K562 (cell line): Measurements from ENCODE around the gene RBMS3. TPM values are rescaled to one million over a fixed set of nuclear protein-coding genes. Genes with fewer than 3 reads are reported as not detected.

Experiments used
- ATAC-seq: fragments of 200-7000 bp; cut with Tn5 transposase; 3 replicates; pipeline ENCODE4 v1.9.1; 2020; ENCODE audit warnings: moderate library complexity
- BruUV-seq: library from RNA; stranded (reverse); fragments of 400-500 nt; replicated peaks from 2 replicates; lab custom pipeline; 2021; lab: Mats Ljungman, UMichigan
- CTCF ChIA-PET: fragments of 300-600 bp; formaldehyde crosslinking; extraction: SDS; loops from one replicate; lab custom pipeline; 2021; ENCODE audit warnings: low intra/inter-chr PET ratio; lab: Yijun Ruan, JAX
- POLR2A ChIA-PET: fragments of 300-600, 350-650 bp; sonication (Branson Sonifier 250); formaldehyde crosslinking; extraction: SDS; loops from one replicate; lab custom pipeline; 2021; ENCODE audit warnings: antibody characterized with exemption, inconsistent platforms; lab: Yijun Ruan, JAX
- DNase-seq, 4 experiments: peaks; one replicate each; pipeline versions ENCODE4 v3.0.0 to v3.0.0-alpha.2; 2011 to 2018; ENCODE audit warnings: low spot score in 3 of 4, mixed read lengths in 3 of 4; ENCODE audit errors: extremely low read depth in 1 of 4
- FAIRE-seq: peaks from 2 replicates; lab custom pipeline; 2011; peaks lifted over from hg19 to GRCh38; lab: Jason Lieb, UNC
- H2AFZ ChIP-seq: 2 replicates; pipeline ENCODE4 v1.6.0; 2011; ENCODE audit warnings: low read depth, low read length, control low read depth, inconsistent platforms
- H3K27ac ChIP-seq: fragments of 200-600 bp; 3 replicates; pipeline ENCODE4 v1.8.0; 2011; ENCODE audit warnings: low read depth, mild to moderate bottlenecking, control low read depth, inconsistent platforms, low read length, moderate library complexity, mixed read lengths; ENCODE audit errors: extremely low read depth
- H3K27me3 ChIP-seq, 2 experiments: fragments of 300-600 bp in 1 of 2; 2 replicates in 1 of 2; 3 replicates in 1 of 2; pipeline versions ENCODE4 v1.6.0 to v1.8.0; 2011; ENCODE audit warnings: inconsistent platforms in 2 of 2, low read length in 2 of 2, mild to moderate bottlenecking in 1 of 2, mixed read lengths in 1 of 2, moderate library complexity in 1 of 2; ENCODE audit not compliant: control insufficient read depth in 2 of 2, insufficient read depth in 2 of 2
- H3K36me3 ChIP-seq: fragments of 300-600 bp; 3 replicates; pipeline ENCODE4 v1.8.0; 2011; ENCODE audit warnings: mild to moderate bottlenecking, low read length, inconsistent platforms; ENCODE audit not compliant: control insufficient read depth, insufficient read depth
- H3K4me1 ChIP-seq, 2 experiments: fragments of 200-600 bp in 1 of 2; replicated peaks in 1 of 2; 2 replicates in 1 of 2; 3 replicates in 1 of 2; pipeline versions ENCODE4 v1.5.1 to v1.8.0; 2011; ENCODE audit warnings: inconsistent platforms in 2 of 2, low read length in 2 of 2, mild to moderate bottlenecking in 1 of 2, mixed read lengths in 1 of 2, moderate library complexity in 1 of 2; ENCODE audit not compliant: control insufficient read depth in 2 of 2, insufficient read depth in 2 of 2
- H3K4me2 ChIP-seq: 2 replicates; pipeline ENCODE4 v1.6.1; 2011; ENCODE audit warnings: low read length, control low read depth, inconsistent platforms, mixed read lengths; ENCODE audit not compliant: insufficient read depth
- H3K4me3 ChIP-seq: fragments of 200-600 bp; sonication (generic), shearing (Covaris generic); 2 replicates; pipeline ENCODE4 v1.5.1; 2016; ENCODE audit warnings: control low read depth, inconsistent platforms
- H3K79me2 ChIP-seq: fragments of 200-600 bp; 3 replicates; pipeline ENCODE4 v1.8.0; 2011; ENCODE audit warnings: low read length, inconsistent platforms; ENCODE audit not compliant: control insufficient read depth, insufficient read depth
- H3K9ac ChIP-seq, 2 experiments: 2 replicates each; pipeline versions ENCODE4 v1.6.0 to v1.6.1; 2011; ENCODE audit warnings: low read depth in 2 of 2, low read length in 2 of 2, control low read depth in 1 of 2, inconsistent platforms in 1 of 2, mild to moderate bottlenecking in 1 of 2, mixed read lengths in 1 of 2; ENCODE audit not compliant: insufficient read depth in 1 of 2
- H3K9me1 ChIP-seq: one replicate; pipeline ENCODE4 v1.6.0; 2011; ENCODE audit warnings: inconsistent platforms, mild to moderate bottlenecking, low read length, moderate library complexity; ENCODE audit not compliant: control insufficient read depth, insufficient read depth
- H3K9me3 ChIP-seq: replicated peaks from 2 replicates; pipeline ENCODE4 v1.5.1; 2011; ENCODE audit warnings: low read depth, low read length, inconsistent platforms; ENCODE audit not compliant: control insufficient read depth, insufficient read depth
- H4K20me1 ChIP-seq: replicated peaks from 2 replicates; pipeline ENCODE4 v1.6.1; 2011; ENCODE audit warnings: low read length, inconsistent platforms, mixed read lengths; ENCODE audit not compliant: control insufficient read depth, insufficient read depth
- DIDO1 ChIP-seq: fragments of 450-650 bp; IDR thresholded peaks from 2 replicates; pipeline ENCODE4 v1.6.1; 2016; ENCODE audit warnings: low read depth, missing biosample characterization, missing genetic modification characterization
- ID3 ChIP-seq, 2 experiments: fragments of 250-450 bp in 1 of 2; fragments of 450-650 bp in 1 of 2; sonication (Bioruptor Pico) in 1 of 2; IDR thresholded peaks; 2 replicates each; pipeline versions ENCODE4 v1.6.1 to v1.8.0; 2016 to 2021; ENCODE audit warnings: mild to moderate bottlenecking in 2 of 2, moderate library complexity in 2 of 2, missing compliant biosample characterization in 1 of 2, missing genetic modification characterization in 1 of 2
- ILF3 ChIP-seq: fragments of 450-650 bp; IDR thresholded peaks from 2 replicates; pipeline ENCODE4 v1.6.1; 2018; ENCODE audit warnings: antibody characterized with exemption, mild to moderate bottlenecking, moderate library complexity, borderline replicate concordance
- NCOA4 ChIP-seq: fragments of 450-650 bp; IDR thresholded peaks from 2 replicates; pipeline ENCODE4 v1.6.1; 2018; ENCODE audit warnings: mild to moderate bottlenecking; ENCODE audit not compliant: partially characterized antibody
- NFE2 ChIP-seq: IDR thresholded peaks from 2 replicates; pipeline ENCODE4 v1.6.1; 2014; ENCODE audit warnings: antibody characterized with exemption, low read depth
- NR4A1 ChIP-seq, 2 experiments: fragments of 250-450 bp in 1 of 2; fragments of 450-650 bp in 1 of 2; sonication (Bioruptor Pico) in 1 of 2; IDR thresholded peaks; 2 replicates each; pipeline versions ENCODE4 v1.4.0 to v1.6.1; 2016 to 2020; ENCODE audit warnings: mild to moderate bottlenecking in 2 of 2, missing compliant biosample characterization in 1 of 2, missing genetic modification characterization in 1 of 2, moderate library complexity in 1 of 2
- RHOXF2B ChIP-seq: fragments of 250-450 bp; sonication (Bioruptor Pico); conservative IDR thresholded peaks from 2 replicates; pipeline ENCODE4 v1.5.1; 2021
- RNF219 ChIP-seq: fragments of 250-450 bp; sonication (Bioruptor Pico); IDR thresholded peaks from 2 replicates; pipeline ENCODE4 v1.5.0; 2022; ENCODE audit warnings: mild to moderate bottlenecking
- ZNF239 ChIP-seq: fragments of 250-450 bp; sonication (Bioruptor Pico); IDR thresholded peaks from 2 replicates; pipeline ENCODE4 v1.4.0; 2020; ENCODE audit warnings: mild to moderate bottlenecking
- ZNF785 ChIP-seq: fragments of 250-450 bp; sonication (Bioruptor Pico); IDR thresholded peaks from 2 replicates; pipeline ENCODE4 v1.4.0; 2020; ENCODE audit warnings: mild to moderate bottlenecking
- WGBS: fragments of 100-300 bp; shearing (Covaris generic); methylation state at CpG from one replicate; pipeline ENCODE4 v1.1.6; 2016; ENCODE audit warnings: low coverage, mixed read lengths; ENCODE audit not compliant: insufficient coverage; ENCODE audit errors: missing lambda C conversion rate; 5-methylcytosine and 5-hydroxymethylcytosine counted together
- in situ Hi-C: fragments of 300-500 bp; cut with MboI; formaldehyde crosslinking; loops from 4 replicates; pipeline ENCODE4 v1.15.0; 2018; ENCODE audit warnings: inconsistent platforms, mixed read lengths
- intact Hi-C: fragments of 100-400 bp; cut with micrococcal nuclease; formaldehyde crosslinking; loops from 2 replicates; pipeline ENCODE4 v1.14.2; 2022
- polyA plus RNA-seq, 8 experiments: library from polyadenylated mRNA; depleted of rRNA in 4 of 8; stranded (reverse) in 5 of 8; unstranded in 3 of 8; fragments of >200 nt; fragmentation: Nextera tagmentation in 2 of 8; fragmentation: Illumina TruSeq in 1 of 8; extraction: Ambion mirVana in 2 of 8; extraction: Trizol in 1 of 8; gene quantifications; 2 replicates each; pipeline versions ENCODE4 v1.2.1 to v1.2.3, GENCODE V29; 2011 to 2014; ENCODE audit warnings: inconsistent platforms in 1 of 8, missing spikeins in 1 of 8
- total RNA-seq, 7 experiments: library from RNA; depleted of rRNA in 6 of 7; stranded (reverse); fragments of >200 nt in 6 of 7; fragmentation: Illumina TruSeq in 2 of 7; extraction: Trizol in 2 of 7; gene quantifications; 2 replicates each; pipeline versions ENCODE4 v1.2.1 to v1.2.3, GENCODE V29; 2011 to 2021; ENCODE audit warnings: low replicate concordance in 1 of 7
- TF ChIP-seq, protein P1 (sequence below): sonication (generic); formaldehyde crosslinking; IDR thresholded peaks from 2 replicates; pipeline ENCODE4 v1.8.1; 2022; ENCODE audit warnings: missing genetic modification reagents
- TF ChIP-seq, protein P2 (sequence below): fragments of 450-650 bp; formaldehyde crosslinking; IDR thresholded peaks from 2 replicates; pipeline ENCODE4 v1.4.0; 2020; ENCODE audit warnings: mild to moderate bottlenecking, moderate library complexity
- TF ChIP-seq, protein P3 (sequence below): sonication (generic); formaldehyde crosslinking; IDR thresholded peaks from 2 replicates; pipeline ENCODE4 v1.8.1; 2023; ENCODE audit warnings: mild to moderate bottlenecking, missing genetic modification reagents

RBMS3 gene
- total and polyA plus RNA-seq, 9 of the 15 experiments (the other 6 are each of a cell fraction or from before 2014, with no cell fraction given) = 0.20 TPM; not detected in 8

DNA sequence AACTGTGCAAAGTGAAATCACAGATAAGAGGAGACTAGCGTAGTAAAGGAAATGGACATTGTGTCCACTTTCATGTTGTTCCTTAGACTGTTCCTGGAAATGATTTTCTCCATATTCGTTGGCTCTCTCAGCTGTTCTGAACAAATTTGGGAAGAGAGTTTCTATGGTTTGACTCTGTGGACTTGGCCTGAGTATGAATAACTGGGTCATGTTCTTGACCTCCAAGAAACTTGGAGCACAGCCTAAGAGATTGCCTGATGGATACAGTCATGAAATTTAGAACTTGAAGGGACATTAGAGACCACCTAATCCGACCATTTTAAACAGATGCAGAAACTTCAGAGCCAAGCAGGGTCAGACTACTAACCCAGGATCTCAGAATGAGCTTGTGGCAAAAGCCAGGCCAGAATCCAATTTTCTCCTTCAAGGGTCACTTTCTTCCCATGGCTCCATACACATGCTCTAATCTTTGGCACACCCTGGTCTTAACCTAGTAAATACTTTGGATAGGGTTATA is 430.4 kb downstream of the RBMS3 start:
- Histone ChIP-seq H3K36me3 (no peaks in the 10 kb centered on the region), H3K4me2 (no peak overlapping the region), H3K9ac (no peak overlapping the region), H2AFZ (no peak overlapping the region), H3K27ac (no peak overlapping the region), H3K4me1 (no peaks in the 10 kb centered on the region), H3K4me3 (no peak overlapping the region), H3K9me1 (no peaks in the 10 kb centered on the region), H3K9me3 (no peaks in the 10 kb centered on the region; the same call in 1 of the 2 replicates), H3K79me2 (no peaks in the 10 kb centered on the region), H3K27me3 (no peaks in the 10 kb centered on the region), H4K20me1 (no peaks in the 10 kb centered on the region)
- in situ Hi-C loops = no loop called here
- ChIA-PET POLR2A (no interaction called here), CTCF (no interaction called here)
- 1% methylated on average over 3 of the region's 3 CpGs for WGBS
- intact Hi-C loops = no loop called here
- no peak for ATAC-seq
- no TSS peak for BruUV-seq
- TF ChIP-seq ZNF785 (CRISPR knock-in tag) (no peak), NCOA4 (no peak), DIDO1 (tag) (no peak), ID3 (CRISPR knock-in tag; IDR thresholded peaks at IDR 0.05) (no peak), ID3 (tag; IDR thresholded peaks at IDR 0.05) (no peak), ZNF239 (CRISPR knock-in tag) (no peak), ILF3 (no peak), NR4A1 (CRISPR knock-in tag; IDR thresholded peaks at IDR 0.05) (no peak), NR4A1 (tag; IDR thresholded peaks at IDR 0.05) (no peak), RHOXF2B (CRISPR knock-in tag) (no peak), RNF219 (CRISPR knock-in tag) (no peak), NFE2 (no peak)
- TF ChIP-seq, protein P1, sequence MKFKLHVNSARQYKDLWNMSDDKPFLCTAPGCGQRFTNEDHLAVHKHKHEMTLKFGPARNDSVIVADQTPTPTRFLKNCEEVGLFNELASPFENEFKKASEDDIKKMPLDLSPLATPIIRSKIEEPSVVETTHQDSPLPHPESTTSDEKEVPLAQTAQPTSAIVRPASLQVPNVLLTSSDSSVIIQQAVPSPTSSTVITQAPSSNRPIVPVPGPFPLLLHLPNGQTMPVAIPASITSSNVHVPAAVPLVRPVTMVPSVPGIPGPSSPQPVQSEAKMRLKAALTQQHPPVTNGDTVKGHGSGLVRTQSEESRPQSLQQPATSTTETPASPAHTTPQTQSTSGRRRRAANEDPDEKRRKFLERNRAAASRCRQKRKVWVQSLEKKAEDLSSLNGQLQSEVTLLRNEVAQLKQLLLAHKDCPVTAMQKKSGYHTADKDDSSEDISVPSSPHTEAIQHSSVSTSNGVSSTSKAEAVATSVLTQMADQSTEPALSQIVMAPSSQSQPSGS = no peak
- TF ChIP-seq, protein P2, sequence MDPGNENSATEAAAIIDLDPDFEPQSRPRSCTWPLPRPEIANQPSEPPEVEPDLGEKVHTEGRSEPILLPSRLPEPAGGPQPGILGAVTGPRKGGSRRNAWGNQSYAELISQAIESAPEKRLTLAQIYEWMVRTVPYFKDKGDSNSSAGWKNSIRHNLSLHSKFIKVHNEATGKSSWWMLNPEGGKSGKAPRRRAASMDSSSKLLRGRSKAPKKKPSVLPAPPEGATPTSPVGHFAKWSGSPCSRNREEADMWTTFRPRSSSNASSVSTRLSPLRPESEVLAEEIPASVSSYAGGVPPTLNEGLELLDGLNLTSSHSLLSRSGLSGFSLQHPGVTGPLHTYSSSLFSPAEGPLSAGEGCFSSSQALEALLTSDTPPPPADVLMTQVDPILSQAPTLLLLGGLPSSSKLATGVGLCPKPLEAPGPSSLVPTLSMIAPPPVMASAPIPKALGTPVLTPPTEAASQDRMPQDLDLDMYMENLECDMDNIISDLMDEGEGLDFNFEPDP (CRISPR knock-in tag) = no peak
- TF ChIP-seq, protein P3, sequence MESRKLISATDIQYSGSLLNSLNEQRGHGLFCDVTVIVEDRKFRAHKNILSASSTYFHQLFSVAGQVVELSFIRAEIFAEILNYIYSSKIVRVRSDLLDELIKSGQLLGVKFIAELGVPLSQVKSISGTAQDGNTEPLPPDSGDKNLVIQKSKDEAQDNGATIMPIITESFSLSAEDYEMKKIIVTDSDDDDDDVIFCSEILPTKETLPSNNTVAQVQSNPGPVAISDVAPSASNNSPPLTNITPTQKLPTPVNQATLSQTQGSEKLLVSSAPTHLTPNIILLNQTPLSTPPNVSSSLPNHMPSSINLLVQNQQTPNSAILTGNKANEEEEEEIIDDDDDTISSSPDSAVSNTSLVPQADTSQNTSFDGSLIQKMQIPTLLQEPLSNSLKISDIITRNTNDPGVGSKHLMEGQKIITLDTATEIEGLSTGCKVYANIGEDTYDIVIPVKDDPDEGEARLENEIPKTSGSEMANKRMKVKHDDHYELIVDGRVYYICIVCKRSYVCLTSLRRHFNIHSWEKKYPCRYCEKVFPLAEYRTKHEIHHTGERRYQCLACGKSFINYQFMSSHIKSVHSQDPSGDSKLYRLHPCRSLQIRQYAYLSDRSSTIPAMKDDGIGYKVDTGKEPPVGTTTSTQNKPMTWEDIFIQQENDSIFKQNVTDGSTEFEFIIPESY = no peak
- FAIRE-seq = no peak
- no peak for DNase-seq
